Skeletal muscle tissue (tissue), 4 donors: ENCODE data around the gene AHCTF1. TPM values are rescaled to one million over a fixed set of nuclear protein-coding genes. Genes with fewer than 3 reads are reported as not detected.

Experiments
- H3K27ac ChIP-seq: one replicate; pipeline ENCODE4 v1.7.0; 2013; ENCODE audit warnings: mild to moderate bottlenecking, low read depth, low read length, inconsistent platforms
- H3K27me3 ChIP-seq, 3 donors: one replicate each; pipeline ENCODE4 v1.7.0; 2013; ENCODE audit warnings: low read length in 3 of 3; ENCODE audit not compliant: control insufficient read depth in 3 of 3, insufficient read depth in 3 of 3
- H3K36me3 ChIP-seq, 3 donors: one replicate each; pipeline ENCODE4 v1.7.0; 2013; ENCODE audit warnings: low read length in 3 of 3; ENCODE audit not compliant: control insufficient read depth in 3 of 3, insufficient read depth in 3 of 3
- H3K4me1 ChIP-seq, 3 donors: one replicate each; pipeline ENCODE4 v1.7.0; 2013; ENCODE audit warnings: low read length in 3 of 3, mild to moderate bottlenecking in 3 of 3; ENCODE audit not compliant: control insufficient read depth in 3 of 3, insufficient read depth in 3 of 3
- H3K4me3 ChIP-seq, 3 donors: one replicate each; pipeline ENCODE4 v1.7.0; 2013; ENCODE audit warnings: low read length in 3 of 3
- H3K9ac ChIP-seq, 3 donors: one replicate each; pipeline ENCODE4 v1.7.0; 2013; ENCODE audit warnings: low read length in 3 of 3, mild to moderate bottlenecking in 3 of 3, moderate library complexity in 2 of 3, low read depth in 1 of 3
- H3K9me3 ChIP-seq, 3 donors: one replicate each; pipeline ENCODE4 v1.7.0; 2013; ENCODE audit warnings: low read length in 3 of 3; ENCODE audit not compliant: control insufficient read depth in 3 of 3
- total RNA-seq: library from RNA; depleted of rRNA; stranded (reverse); fragments of >200 nt; gene quantifications from one replicate; pipeline ENCODE4 v1.2.3, GENCODE V29; 2014
- donor health status: Osteomylitis.

The AHCTF1 gene
- total RNA-seq, 1 donor from 2014 or later, result 19.3 TPM

DNA sequence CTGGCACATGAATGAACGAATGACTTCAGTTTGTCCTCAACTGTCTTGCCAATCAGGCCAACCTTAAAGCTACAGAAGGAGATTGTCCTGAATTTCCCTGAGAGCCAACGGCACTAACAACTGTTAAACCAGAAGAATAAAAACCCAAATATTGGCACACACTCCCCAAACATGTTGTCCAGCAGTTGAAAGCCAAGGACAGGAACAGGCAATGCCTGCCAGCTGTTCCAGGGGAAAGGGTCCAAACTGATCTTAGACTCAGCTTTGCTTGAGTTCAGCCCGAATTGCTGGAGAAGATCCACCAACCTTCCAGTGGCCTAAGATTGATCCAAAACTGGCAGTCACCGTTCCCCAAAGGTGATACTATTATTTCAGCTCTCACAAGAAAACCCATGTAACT, 22.4 kb upstream of the AHCTF1 start:
- no peak overlapping the region for H3K4me3 ChIP-seq
- H3K27me3 ChIP-seq, result no peaks in the 10 kb centered on the region
- no peaks in the 10 kb centered on the region for H3K36me3 ChIP-seq
- no peaks in the 10 kb centered on the region for H3K9me3 ChIP-seq
- H3K9ac ChIP-seq, result no peak overlapping the region
- H3K4me1 ChIP-seq, result no peaks in the 10 kb centered on the region
- H3K27ac ChIP-seq, result no peak overlapping the region

DNA sequence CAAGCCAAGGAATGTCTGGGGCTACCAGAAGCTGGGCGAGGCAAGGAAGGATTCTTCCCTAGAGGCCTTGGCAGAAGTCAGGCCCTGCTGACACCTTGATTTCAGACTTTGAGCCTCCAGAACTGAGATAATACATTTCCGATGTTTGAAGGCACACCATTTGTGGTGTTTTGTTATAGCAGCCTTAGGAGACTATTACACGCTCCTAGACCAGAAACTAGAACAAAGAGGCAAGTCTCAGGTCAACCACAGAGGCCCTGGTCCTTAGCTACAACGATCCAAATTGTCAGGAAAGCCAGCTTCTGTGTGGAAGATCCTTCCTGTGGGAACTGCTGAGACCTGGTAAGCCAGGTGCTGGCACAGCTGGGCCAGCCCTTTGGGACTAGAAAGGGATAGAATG, 19.7 kb upstream of the AHCTF1 start:
- H3K27me3 ChIP-seq, result no peaks in the 10 kb centered on the region

DNA sequence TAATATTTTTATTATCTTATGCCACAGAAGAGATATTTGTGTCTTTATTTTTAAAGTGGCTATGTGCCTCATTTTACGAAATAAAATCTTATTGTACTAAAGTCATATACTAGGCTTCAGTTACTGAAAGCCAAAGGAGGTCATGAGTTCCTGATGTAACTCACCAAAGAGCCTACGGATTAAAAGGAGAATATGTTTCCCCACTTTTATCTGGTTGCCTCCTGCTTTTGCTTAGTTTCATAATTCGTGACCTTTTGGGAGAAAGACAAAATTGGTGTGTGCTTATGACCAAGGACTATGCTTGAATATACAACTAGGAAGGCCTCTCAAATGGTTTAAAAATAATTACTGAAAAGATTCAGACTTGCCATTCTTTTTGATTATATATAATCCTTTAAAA, 18.2 kb upstream of the AHCTF1 start:
- Histone ChIP-seq H3K27me3 (no peaks in the 10 kb centered on the region), H3K36me3 (no peaks in the 10 kb centered on the region), H3K9ac (no peak overlapping the region), H3K4me1 (peaks cover 4 to 7% (median 5%) of the 10 kb centered on the region in 3 donors), H3K9me3 (no peaks in the 10 kb centered on the region), H3K27ac (no peak overlapping the region), H3K4me3 (no peak overlapping the region)

More for the DNA sequence above, 19.7 kb upstream of the AHCTF1 start:
- no peaks in the 10 kb centered on the region for H3K9me3 ChIP-seq
- H3K9ac ChIP-seq, result no peak overlapping the region
- H3K4me3 ChIP-seq, result no peak overlapping the region
- peaks cover 4 to 7% (median 5%) of the 10 kb centered on the region in 3 donors for H3K4me1 ChIP-seq
- no peak overlapping the region for H3K27ac ChIP-seq
- H3K36me3 ChIP-seq, result no peaks in the 10 kb centered on the region

DNA sequence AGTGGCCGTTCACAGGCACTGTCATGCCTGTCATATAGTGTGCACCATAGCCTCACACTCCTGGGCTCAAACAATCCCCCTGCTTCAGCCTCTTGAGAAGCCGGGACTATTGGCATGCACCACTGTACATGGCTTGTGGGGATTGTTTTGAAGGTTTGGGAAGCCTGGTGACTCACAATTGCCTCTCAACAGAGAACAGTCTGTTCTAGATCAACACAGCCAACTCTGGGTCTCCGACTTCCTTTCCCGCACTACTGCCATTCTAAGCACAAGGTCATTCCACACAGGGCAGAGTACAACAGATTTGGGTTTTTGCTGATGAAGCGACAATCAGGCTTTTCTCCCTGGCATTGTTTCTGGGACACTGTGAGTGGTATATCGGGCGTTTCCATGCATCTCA, 15.5 kb upstream of the AHCTF1 start:
- Histone ChIP-seq H3K27ac (no peak overlapping the region), H3K4me3 (peak overlapping the region in 2 of 3 donors; percentile 8 to 24), H3K27me3 (no peaks in the 10 kb centered on the region), H3K9me3 (no peaks in the 10 kb centered on the region), H3K9ac (no peak overlapping the region), H3K4me1 (peaks cover 4 to 7% (median 5%) of the 10 kb centered on the region in 3 donors), H3K36me3 (no peaks in the 10 kb centered on the region)

DNA sequence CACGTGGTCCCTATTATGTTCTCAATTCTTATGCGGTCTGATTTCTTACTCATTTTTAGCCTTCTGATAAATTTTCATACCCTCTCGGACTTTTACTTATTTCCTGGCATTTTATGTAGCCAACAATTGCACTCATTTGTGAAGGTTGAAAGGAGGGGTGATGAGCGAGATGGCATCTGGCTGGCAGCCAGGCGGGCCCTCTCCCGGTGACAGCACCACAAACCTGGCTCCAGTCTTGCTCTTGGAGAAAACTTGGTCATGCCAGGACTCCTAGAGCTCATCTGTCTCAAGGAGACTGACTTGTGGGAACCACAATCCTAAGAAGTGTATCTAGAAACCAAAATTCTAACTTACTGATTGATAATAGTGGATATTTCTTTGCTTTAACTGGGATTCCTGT, 14.6 kb upstream of the AHCTF1 start:
- Histone ChIP-seq H3K4me3 (no peak overlapping the region), H3K9me3 (no peaks in the 10 kb centered on the region), H3K27ac (no peak overlapping the region)

DNA sequence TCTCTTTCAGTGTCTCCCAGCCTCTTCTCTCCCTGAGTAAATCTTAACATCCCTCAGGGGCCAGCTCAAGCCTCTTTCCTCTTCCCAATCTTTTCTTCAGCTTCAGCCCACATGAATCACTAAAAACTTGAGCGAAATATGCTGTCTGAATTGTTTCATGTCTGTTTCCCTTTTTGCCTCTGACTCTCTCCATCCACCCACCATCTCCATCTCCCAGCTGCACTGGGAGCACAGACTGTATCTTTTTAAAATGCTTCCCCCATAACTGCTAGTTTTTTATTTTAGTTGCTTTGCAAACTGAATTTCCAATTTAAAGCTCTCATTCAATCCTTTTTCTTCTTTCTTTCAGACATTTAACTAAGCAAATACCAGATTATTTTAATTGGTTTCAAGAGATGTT, 3.0 kb upstream of the AHCTF1 start:
- Histone ChIP-seq H3K4me3 (no peak overlapping the region), H3K9ac (no peak overlapping the region), H3K9me3 (no peaks in the 10 kb centered on the region), H3K36me3 (no peaks in the 10 kb centered on the region), H3K27me3 (no peaks in the 10 kb centered on the region), H3K27ac (no peak overlapping the region), H3K4me1 (peaks cover 8 to 11% (median 8%) of the 10 kb centered on the region in 3 donors)

More for the DNA sequence above, 14.6 kb upstream of the AHCTF1 start:
- no peak overlapping the region for H3K9ac ChIP-seq
- peaks cover 4 to 7% (median 5%) of the 10 kb centered on the region in 3 donors for H3K4me1 ChIP-seq
- no peaks in the 10 kb centered on the region for H3K36me3 ChIP-seq
- H3K27me3 ChIP-seq, result no peaks in the 10 kb centered on the region

DNA sequence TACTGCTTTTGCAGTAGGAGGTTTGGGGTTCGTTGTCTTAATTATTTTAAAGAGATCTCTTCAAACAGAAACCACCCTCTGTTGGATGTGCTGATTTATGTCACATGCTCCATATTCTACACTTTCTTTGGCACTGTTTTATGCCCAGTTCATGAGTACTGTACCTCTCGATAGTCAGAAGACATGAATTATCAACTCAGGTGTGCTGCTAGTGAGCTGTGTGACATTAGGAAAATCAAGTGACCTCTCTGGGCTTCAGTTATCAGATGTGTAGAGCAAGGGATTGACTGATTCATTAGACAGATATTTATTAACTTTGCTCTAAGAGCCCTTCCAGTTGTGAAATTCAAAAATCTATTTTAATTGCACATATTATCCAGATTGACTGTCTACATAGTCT, 2.1 kb upstream of the AHCTF1 start:
- H3K4me1 ChIP-seq, result peaks cover 8 to 11% (median 8%) of the 10 kb centered on the region in 3 donors
- no peak overlapping the region for H3K27ac ChIP-seq
- no peak overlapping the region for H3K9ac ChIP-seq

DNA sequence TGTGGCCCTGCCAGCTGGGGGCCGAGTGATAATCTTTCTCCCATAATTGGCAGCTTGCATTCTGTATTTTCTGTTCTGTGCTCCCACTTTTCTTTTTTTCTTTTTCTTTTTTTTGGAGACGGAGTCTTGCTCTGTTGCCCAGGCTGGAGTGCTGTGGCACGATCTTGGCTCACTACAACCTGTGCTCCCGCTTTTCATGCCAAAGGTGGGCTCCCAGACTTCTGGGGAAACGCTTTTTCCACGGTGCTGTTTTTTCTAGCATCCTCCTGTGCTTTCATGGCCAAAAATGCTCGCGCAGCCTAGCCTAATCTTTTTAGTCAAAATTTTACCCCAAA, 585 bp upstream of the AHCTF1 start:
- peaks cover 0 to under 1% (median 0%) of the 10 kb centered on the region in 3 donors for H3K36me3 ChIP-seq
- peak overlapping the region; percentile 74 to 94 (median 90) for H3K9ac ChIP-seq
- no peaks in the 10 kb centered on the region for H3K9me3 ChIP-seq

More for the DNA sequence above, 2.1 kb upstream of the AHCTF1 start:
- Histone ChIP-seq H3K9me3 (no peaks in the 10 kb centered on the region), H3K4me3 (no peak overlapping the region), H3K27me3 (no peaks in the 10 kb centered on the region), H3K36me3 (no peaks in the 10 kb centered on the region)

DNA sequence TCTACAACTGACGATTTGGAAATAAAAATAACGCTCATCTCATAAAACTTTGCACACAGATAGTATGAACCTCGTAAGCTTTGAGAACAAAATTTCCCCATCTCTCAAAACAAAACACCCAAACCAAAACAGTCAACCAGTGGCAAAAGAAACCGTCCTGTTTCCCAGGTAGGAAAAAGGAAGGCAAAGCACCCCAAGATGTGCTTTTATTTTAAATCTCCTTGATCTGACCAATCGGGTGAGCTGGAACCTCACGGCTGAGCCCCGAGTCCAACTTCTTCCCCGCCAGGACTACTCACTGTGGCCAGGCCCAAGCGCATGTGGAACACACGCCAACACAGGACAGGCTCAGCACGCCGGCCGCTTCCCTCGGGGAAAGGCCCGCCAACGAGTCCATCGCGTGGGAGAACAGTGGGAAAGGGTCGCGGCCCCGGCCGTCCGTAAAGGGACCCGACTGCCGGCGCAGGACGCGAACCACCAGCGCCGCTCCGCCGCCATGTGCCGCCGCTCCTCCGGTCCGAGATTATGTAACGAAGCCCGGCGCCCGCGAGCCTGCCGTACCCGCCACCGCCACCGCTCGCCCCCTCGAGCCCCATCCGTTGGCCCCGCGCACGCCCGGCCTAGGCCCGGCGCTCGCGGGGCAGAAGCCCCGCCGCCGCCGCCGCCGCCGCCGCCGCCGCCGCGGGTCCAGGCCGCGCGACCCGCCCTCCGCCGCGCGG, 759 bp downstream of the AHCTF1 start:
- peaks cover 0 to 4% (median 0%) of the 10 kb centered on the region in 3 donors for H3K36me3 ChIP-seq
- peaks cover 8 to 12% (median 8%) of the 10 kb centered on the region in 3 donors for H3K4me1 ChIP-seq
- peak overlapping the region; percentile 89 to 93 (median 91) for H3K4me3 ChIP-seq
- peak overlapping the region; percentile 87 for H3K27ac ChIP-seq
- peak overlapping the region; percentile 93 to 94 (median 93) for H3K9ac ChIP-seq
- H3K27me3 ChIP-seq, result no peaks in the 10 kb centered on the region
- no peaks in the 10 kb centered on the region for H3K9me3 ChIP-seq

More for the DNA sequence above, 585 bp upstream of the AHCTF1 start:
- peak overlapping the region; percentile 86 for H3K27ac ChIP-seq
- H3K4me3 ChIP-seq, result peak overlapping the region; percentile 75 to 89 (median 83)
- peaks cover 8 to 11% (median 8%) of the 10 kb centered on the region in 3 donors for H3K4me1 ChIP-seq
- no peaks in the 10 kb centered on the region for H3K27me3 ChIP-seq

DNA sequence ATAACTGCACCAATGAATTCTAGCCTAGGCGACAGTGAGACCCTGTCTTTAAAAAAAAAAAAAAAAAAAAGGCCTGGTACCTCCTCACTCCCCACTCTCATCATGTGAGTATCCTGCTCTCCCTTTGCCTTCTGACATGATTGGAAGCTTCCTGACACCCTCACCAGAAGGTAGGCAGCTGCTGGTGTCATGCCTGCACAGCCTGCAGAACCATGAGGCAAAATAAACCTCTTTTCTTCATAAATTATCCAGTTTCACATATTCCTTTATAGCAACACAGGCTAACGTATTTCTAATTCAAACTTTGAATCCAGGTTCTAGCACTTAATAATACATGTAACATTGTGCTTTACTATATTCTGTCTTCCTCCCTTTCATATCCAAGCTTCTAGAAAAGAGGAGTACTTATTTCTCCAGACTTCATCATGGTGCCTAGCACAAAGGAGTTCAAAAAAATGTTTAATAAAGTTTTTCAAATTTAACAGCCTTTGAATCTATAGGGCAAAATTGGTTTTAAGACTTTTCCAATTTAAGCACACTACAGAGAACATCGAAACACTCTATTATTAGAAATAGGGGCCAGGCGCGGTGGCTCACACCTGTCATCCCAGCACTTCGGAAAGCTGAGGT, 5.6 kb downstream of the AHCTF1 start:
- peaks cover 10 to 19% (median 15%) of the 10 kb centered on the region in 3 donors for H3K4me1 ChIP-seq
- H3K27me3 ChIP-seq, result no peaks in the 10 kb centered on the region
- no peak overlapping the region for H3K9ac ChIP-seq
- peaks cover 0 to 6% (median 0%) of the 10 kb centered on the region in 3 donors for H3K36me3 ChIP-seq
- no peak overlapping the region for H3K4me3 ChIP-seq
- H3K9me3 ChIP-seq, result no peaks in the 10 kb centered on the region
- H3K27ac ChIP-seq, result no peak overlapping the region
